CD14-positive monocyte (primary cell): ENCODE results near the gene RPS26. TPM values are rescaled to one million over a fixed set of nuclear protein-coding genes. Genes with fewer than 3 reads are reported as not detected.

Experiments
- DNase-seq, 3 donors: peaks; one replicate each; pipeline ENCODE4 v3.0.0-alpha.2; 2011 to 2022
- H2AFZ ChIP-seq: 2 replicates; pipeline ENCODE4 v1.6.0; 2012; ENCODE audit warnings: mild to moderate bottlenecking, low read depth, low read length, inconsistent platforms; ENCODE audit not compliant: insufficient read depth, poor library complexity, severe bottlenecking
- H3K27ac ChIP-seq, 2 donors: 1 replicate in 1 of 2; 2 replicates in 1 of 2; pipeline ENCODE4 v1.5.1; 2012 to 2013; ENCODE audit warnings: low read length in 2 of 2, control low read depth in 1 of 2, inconsistent platforms in 1 of 2, low read depth in 1 of 2, mild to moderate bottlenecking in 1 of 2
- H3K27me3 ChIP-seq, 2 donors: one replicate each; pipeline versions ENCODE4 v1.6.0 to v1.6.1; 2011 to 2013; ENCODE audit warnings: low read length in 2 of 2; ENCODE audit not compliant: control insufficient read depth in 2 of 2, insufficient read depth in 2 of 2
- H3K36me3 ChIP-seq, 2 donors: replicated peaks in 1 of 2; 1 replicate in 1 of 2; 2 replicates in 1 of 2; pipeline versions ENCODE4 v1.5.1 to v1.6.1; 2012 to 2013; ENCODE audit warnings: low read length in 2 of 2, control low read depth in 1 of 2, inconsistent platforms in 1 of 2, mild to moderate bottlenecking in 1 of 2; ENCODE audit not compliant: insufficient read depth in 2 of 2, control insufficient read depth in 1 of 2
- H3K4me1 ChIP-seq, 2 donors: 1 replicate in 1 of 2; 2 replicates in 1 of 2; pipeline versions ENCODE4 v1.5.1 to v1.6.1; 2012 to 2013; ENCODE audit warnings: low read length in 2 of 2, control low read depth in 1 of 2, inconsistent platforms in 1 of 2, mild to moderate bottlenecking in 1 of 2, moderate library complexity in 1 of 2; ENCODE audit not compliant: insufficient read depth in 2 of 2, control insufficient read depth in 1 of 2
- H3K4me2 ChIP-seq: replicated peaks from 2 replicates; pipeline ENCODE3; 2012; ENCODE audit warnings: low read length, moderate library complexity, mild to moderate bottlenecking; ENCODE audit not compliant: poor library complexity, severe bottlenecking; ENCODE audit errors: extremely low read depth
- H3K4me3 ChIP-seq, 3 experiments: fragments of 200-600 bp in 1 of 3; sonication (generic) in 1 of 3; replicated peaks in 1 of 3; 1 replicate in 2 of 3; 2 replicates in 1 of 3; pipeline ENCODE4 v1.5.1; 2011 to 2013; ENCODE audit warnings: low read length in 3 of 3, mild to moderate bottlenecking in 3 of 3, control low read depth in 2 of 3, low read depth in 2 of 3, inconsistent platforms in 1 of 3, moderate library complexity in 1 of 3
- H3K79me2 ChIP-seq: 2 replicates; pipeline ENCODE4 v1.6.0; 2012; ENCODE audit warnings: mild to moderate bottlenecking, control low read depth, inconsistent platforms, low read length, moderate library complexity; ENCODE audit not compliant: insufficient read depth
- H3K9ac ChIP-seq: 2 replicates; pipeline ENCODE4 v1.6.0; 2017; ENCODE audit warnings: low read length, mild to moderate bottlenecking; ENCODE audit not compliant: insufficient read depth, poor library complexity, severe bottlenecking
- H3K9me3 ChIP-seq, 2 donors: replicated peaks in 1 of 2; 1 replicate in 1 of 2; 2 replicates in 1 of 2; pipeline versions ENCODE4 v1.5.1 to v1.6.1; 2012 to 2013; ENCODE audit warnings: low read length in 2 of 2, control low read depth in 1 of 2; ENCODE audit not compliant: control insufficient read depth in 1 of 2, insufficient read depth in 1 of 2
- H4K20me1 ChIP-seq: 2 replicates; pipeline ENCODE4 v1.6.0; 2012; ENCODE audit warnings: mild to moderate bottlenecking, low read length, control low read depth, moderate library complexity; ENCODE audit not compliant: insufficient read depth
- H3K27ac Mint-ChIP-seq, 7 donors: one replicate each; pipeline ENCODE4 v1.8.0; 2020; ENCODE audit warnings: mild to moderate bottlenecking in 7 of 7, mixed read lengths in 7 of 7, moderate library complexity in 6 of 7, inconsistent platforms in 2 of 7
- H3K27me3 Mint-ChIP-seq, 3 donors: one replicate each; pipeline ENCODE4 v1.8.0; 2021 to 2022; ENCODE audit warnings: low read depth in 3 of 3, mild to moderate bottlenecking in 3 of 3, mixed read lengths in 3 of 3, moderate library complexity in 3 of 3, inconsistent platforms in 1 of 3
- H3K36me3 Mint-ChIP-seq, 2 donors: one replicate each; pipeline ENCODE4 v1.8.0; 2020; ENCODE audit warnings: mixed read lengths in 2 of 2, inconsistent platforms in 1 of 2, mild to moderate bottlenecking in 1 of 2
- H3K4me1 Mint-ChIP-seq: one replicate; pipeline ENCODE4 v1.8.0; 2020; ENCODE audit warnings: mild to moderate bottlenecking, mixed read lengths
- H3K4me3 Mint-ChIP-seq, 2 donors: one replicate each; pipeline ENCODE4 v1.8.0; 2020; ENCODE audit warnings: mild to moderate bottlenecking in 2 of 2, mixed read lengths in 2 of 2, moderate library complexity in 1 of 2
- H3K9me3 Mint-ChIP-seq, 7 donors: one replicate each; pipeline ENCODE4 v1.8.0; 2020 to 2022; ENCODE audit warnings: mixed read lengths in 7 of 7, mild to moderate bottlenecking in 6 of 7, moderate library complexity in 6 of 7, inconsistent platforms in 2 of 7
- WGBS: methylation state at CpG from one replicate; pipeline ENCODE4 v1.1.5; 2013; ENCODE audit warnings: missing lambda C conversion rate; ENCODE audit not compliant: insufficient coverage; 5-methylcytosine and 5-hydroxymethylcytosine counted together
- intact Hi-C, 2 donors: fragments of 100-400 bp; cut with micrococcal nuclease; formaldehyde crosslinking; loops; one replicate each; pipeline versions ENCODE4 v1.15.0 to v1.15.1; 2023
- polyA plus RNA-seq, 3 donors: library from polyadenylated mRNA; depleted of rRNA in 1 of 3; unstranded in 2 of 3; stranded (reverse) in 1 of 3; fragments of 300-500 nt in 2 of 3; fragments of >200 nt in 1 of 3; fragmentation: Illumina TruSeq in 2 of 3; gene quantifications; 1 replicate in 2 of 3; 2 replicates in 1 of 3; pipeline ENCODE4 v1.2.3, GENCODE V29; 2012 to 2021
- TF ChIP-seq, protein P1 (sequence below): fragments of 200-600 bp; IDR thresholded peaks from one replicate; pipeline ENCODE4 v1.8.0; 2022; ENCODE audit warnings: antibody characterized with exemption, mild to moderate bottlenecking

Gene RPS26
- polyA plus RNA-seq, 3 donors = 238 to 363 (median 286) TPM

DNA sequence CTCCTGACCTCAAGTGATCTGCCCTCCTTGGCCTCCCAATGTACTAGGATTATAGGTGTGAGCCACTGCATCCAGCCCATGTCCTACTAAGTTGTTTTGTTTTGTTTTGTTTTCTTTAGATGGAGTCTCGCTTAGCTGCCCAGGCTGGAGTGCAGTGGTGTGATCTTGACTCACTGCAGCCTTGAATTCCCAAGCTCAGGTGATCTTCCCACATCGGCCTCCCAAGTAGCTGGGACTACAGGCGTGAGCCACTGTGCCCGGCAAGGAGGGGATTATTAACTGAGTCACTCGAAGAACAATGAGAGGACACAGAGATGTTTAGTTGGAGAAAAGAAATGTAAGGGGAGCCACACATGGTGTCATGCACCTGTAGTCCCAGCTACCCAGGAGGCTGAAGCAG is 20.3 kb downstream of the RPS26 start:
- no peaks in the 10 kb centered on the region for H3K27me3 ChIP-seq
- Mint-ChIP-seq H3K27ac (no peak overlapping the region), H3K27me3 (peaks cover 8 to 9% (median 9%) of the 10 kb centered on the region in 3 donors), H3K4me3 (no peak overlapping the region), H3K36me3 (no peaks in the 10 kb centered on the region), H3K4me1 (no peaks in the 10 kb centered on the region), H3K9me3 (peaks cover 0 to 2% (median 0%) of the 10 kb centered on the region in 7 donors)
- no peaks in the 10 kb centered on the region for H3K79me2 ChIP-seq
- H3K4me3 ChIP-seq = no peak overlapping the region
- H3K4me2 ChIP-seq = no peak overlapping the region
- no peak overlapping the region for H3K27ac ChIP-seq
- H3K36me3 ChIP-seq = no peaks in the 10 kb centered on the region
- H3K9me3 ChIP-seq = no peaks in the 10 kb centered on the region
- no peak for DNase-seq
- no peaks in the 10 kb centered on the region for H3K4me1 ChIP-seq
- H2AFZ ChIP-seq = no peak overlapping the region
- H3K9ac ChIP-seq = no peak overlapping the region
- no peaks in the 10 kb centered on the region for H4K20me1 ChIP-seq
- intact Hi-C loops = no loop called here
- TF ChIP-seq, protein P1, sequence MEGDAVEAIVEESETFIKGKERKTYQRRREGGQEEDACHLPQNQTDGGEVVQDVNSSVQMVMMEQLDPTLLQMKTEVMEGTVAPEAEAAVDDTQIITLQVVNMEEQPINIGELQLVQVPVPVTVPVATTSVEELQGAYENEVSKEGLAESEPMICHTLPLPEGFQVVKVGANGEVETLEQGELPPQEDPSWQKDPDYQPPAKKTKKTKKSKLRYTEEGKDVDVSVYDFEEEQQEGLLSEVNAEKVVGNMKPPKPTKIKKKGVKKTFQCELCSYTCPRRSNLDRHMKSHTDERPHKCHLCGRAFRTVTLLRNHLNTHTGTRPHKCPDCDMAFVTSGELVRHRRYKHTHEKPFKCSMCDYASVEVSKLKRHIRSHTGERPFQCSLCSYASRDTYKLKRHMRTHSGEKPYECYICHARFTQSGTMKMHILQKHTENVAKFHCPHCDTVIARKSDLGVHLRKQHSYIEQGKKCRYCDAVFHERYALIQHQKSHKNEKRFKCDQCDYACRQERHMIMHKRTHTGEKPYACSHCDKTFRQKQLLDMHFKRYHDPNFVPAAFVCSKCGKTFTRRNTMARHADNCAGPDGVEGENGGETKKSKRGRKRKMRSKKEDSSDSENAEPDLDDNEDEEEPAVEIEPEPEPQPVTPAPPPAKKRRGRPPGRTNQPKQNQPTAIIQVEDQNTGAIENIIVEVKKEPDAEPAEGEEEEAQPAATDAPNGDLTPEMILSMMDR = no peak
- WGBS = 96% methylated on average over 4 of the region's 5 CpGs

DNA sequence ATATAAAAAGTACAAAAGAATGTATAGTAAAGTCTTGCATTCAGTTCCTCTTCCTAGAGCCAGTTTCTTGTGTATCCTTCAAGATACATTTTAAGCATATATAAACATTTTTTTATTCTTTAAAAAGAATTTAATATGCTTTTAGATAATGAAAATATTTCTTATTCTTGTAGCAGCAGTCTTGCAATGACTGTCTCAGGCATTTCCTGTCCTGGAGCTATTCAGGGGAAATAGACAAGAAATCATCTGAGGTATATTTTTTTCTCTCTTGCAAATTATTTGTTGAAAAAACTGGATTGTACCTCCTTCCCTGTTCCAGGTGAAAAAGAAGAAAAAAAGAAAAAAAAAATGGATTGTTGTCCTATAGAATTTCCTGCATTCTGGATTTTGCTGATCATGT is 21.3 kb downstream of the RPS26 start:
- no peaks in the 10 kb centered on the region for H3K36me3 ChIP-seq
- no peaks in the 10 kb centered on the region for H3K36me3 Mint-ChIP-seq

More for the DNA sequence above, 21.3 kb downstream of the RPS26 start:
- no peak overlapping the region for H3K27ac Mint-ChIP-seq
- no peaks in the 10 kb centered on the region for H3K4me1 Mint-ChIP-seq
- Histone ChIP-seq H3K27me3 (no peaks in the 10 kb centered on the region), H3K4me1 (no peaks in the 10 kb centered on the region), H3K4me2 (no peak overlapping the region), H3K9ac (no peak overlapping the region), H4K20me1 (no peaks in the 10 kb centered on the region), H3K79me2 (no peaks in the 10 kb centered on the region), H3K9me3 (no peaks in the 10 kb centered on the region), H2AFZ (no peak overlapping the region), H3K4me3 (no peak overlapping the region), H3K27ac (no peak overlapping the region)
- peaks cover 0 to 2% (median 0%) of the 10 kb centered on the region in 7 donors for H3K9me3 Mint-ChIP-seq
- no peak for DNase-seq
- H3K27me3 Mint-ChIP-seq = peaks cover 8 to 12% (median 9%) of the 10 kb centered on the region in 3 donors
- TF ChIP-seq, protein P1 = no peak
- no peak overlapping the region for H3K4me3 Mint-ChIP-seq
- intact Hi-C loops = no loop called here
